GM23338 (cell line): ENCODE data around the gene ERC2.

Experiments used
- CREB1 ChIP-seq: fragments of 250-450 bp; sonication (Bioruptor Pico); IDR thresholded peaks from 2 replicates; pipeline ENCODE4 v1.5.0; 2020; ENCODE audit warnings: low read depth, mild to moderate bottlenecking, moderate library complexity
- CTCF ChIP-seq, 2 experiments: fragments of 200-600 bp in 1 of 2; sonication (generic) in 1 of 2; conservative IDR thresholded peaks; 2 replicates each; pipeline versions ENCODE4 v1.5.1 to v1.6.1; 2016 to 2017; ENCODE audit warnings: antibody characterized with exemption in 2 of 2, low read depth in 2 of 2, mild to moderate bottlenecking in 2 of 2, moderate library complexity in 1 of 2
- ETS1 ChIP-seq: IDR thresholded peaks from 2 replicates; pipeline ENCODE4 v1.6.1; 2016; ENCODE audit warnings: antibody characterized with exemption
- EZH2 ChIP-seq: fragments of 200-600 bp; sonication (generic); IDR thresholded peaks from one replicate; pipeline ENCODE4 v1.8.0; 2017; ENCODE audit warnings: antibody characterized with exemption, mild to moderate bottlenecking, low read depth; ENCODE audit not compliant: unreplicated experiment
- EZH2phosphoT487 ChIP-seq: fragments of 200-600 bp; sonication (generic); IDR thresholded peaks from one replicate; pipeline ENCODE4 v1.8.1; 2018; ENCODE audit warnings: antibody characterized with exemption; ENCODE audit not compliant: unreplicated experiment
- JUNB ChIP-seq: IDR thresholded peaks from one replicate; pipeline ENCODE4 v1.6.1; 2016; ENCODE audit warnings: antibody characterized with exemption; ENCODE audit not compliant: unreplicated experiment
- POLR2AphosphoS5 ChIP-seq: IDR thresholded peaks from 2 replicates; pipeline ENCODE4 v1.6.1; 2016; ENCODE audit warnings: antibody characterized with exemption, low read depth
- REST ChIP-seq: IDR thresholded peaks from one replicate; pipeline ENCODE4 v1.6.1; 2018; ENCODE audit warnings: antibody characterized with exemption; ENCODE audit not compliant: unreplicated experiment

GRCh38 chr3:55964491-55964985, 503.7 kb downstream of the ERC2 start:
- TF ChIP-seq EZH2 (no peak), CTCF (conservative IDR thresholded peaks at IDR 0.05; ENCODE audit: low read depth in 2 of 2) (no peak), JUNB (no peak), EZH2phosphoT487 (no peak), REST (no peak), POLR2AphosphoS5 (no peak), CREB1 (CRISPR knock-in tag) (no peak), ETS1 (no peak)
